Body of pancreas (tissue), 4 donors: ENCODE results near the gene TM4SF20. TPM values are rescaled to one million over a fixed set of nuclear protein-coding genes. Genes with fewer than 3 reads are reported as not detected.

Source experiments
- ATAC-seq: fragments of 150-250 bp; one replicate; pipeline ENCODE4 v1.9.1; 2016
- DNase-seq, 4 donors: peaks; one replicate each; pipeline ENCODE4 v3.0.0-alpha.2; 2019
- H3K27ac ChIP-seq, 4 donors: fragments of 200-600 bp; sonication (generic); 1 replicate in 3 of 4; 2 replicates in 1 of 4; pipeline versions ENCODE4 v1.5.1 to v1.6.1; 2016 to 2019; ENCODE audit warnings: mild to moderate bottlenecking in 1 of 4, mixed read lengths in 1 of 4, moderate library complexity in 1 of 4
- H3K27me3 ChIP-seq, 2 donors: fragments of 200-600 bp; sonication (generic); one replicate each; pipeline ENCODE4 v1.6.0; 2016; ENCODE audit warnings: mild to moderate bottlenecking in 1 of 2
- H3K36me3 ChIP-seq, 2 donors: fragments of 200-600 bp; sonication (generic); replicated peaks in 1 of 2; 2 replicates each; pipeline ENCODE4 v1.5.1; 2016; ENCODE audit warnings: low read depth in 2 of 2; ENCODE audit not compliant: insufficient read depth in 1 of 2
- H3K4me1 ChIP-seq: fragments of 200-600 bp; sonication (generic); one replicate; pipeline ENCODE4 v1.6.0; 2016
- H3K4me3 ChIP-seq, 2 donors: fragments of 200-600 bp; sonication (generic); 1 replicate in 1 of 2; 2 replicates in 1 of 2; pipeline ENCODE4 v1.5.1; 2016 to 2019
- H3K9me3 ChIP-seq, 3 donors: fragments of 200-600 bp; sonication (generic); 1 replicate in 2 of 3; 2 replicates in 1 of 3; pipeline ENCODE4 v1.5.1; 2016
- CTCF ChIP-seq, 7 experiments: fragments of 450-650 bp in 4 of 7; fragments of 200-600 bp in 3 of 7; sonication (generic) in 3 of 7; IDR thresholded peaks; one replicate each; pipeline ENCODE4 v1.5.1; 2016 to 2019; ENCODE audit warnings: antibody characterized with exemption in 7 of 7
- POLR2A ChIP-seq, 3 donors: fragments of 450-650 bp; IDR thresholded peaks; one replicate each; pipeline ENCODE4 v1.6.1; 2016; ENCODE audit warnings: antibody characterized with exemption in 3 of 3, mild to moderate bottlenecking in 2 of 3
- WGBS, 2 donors: methylation state at CpG; one replicate each; pipeline ENCODE4 v1.1.5; 2017; 5-methylcytosine and 5-hydroxymethylcytosine counted together
- intact Hi-C: fragments of 100-400 bp; cut with DNase I; formaldehyde crosslinking; loops from one replicate; pipeline ENCODE4 v1.15.1; 2023
- total RNA-seq, 2 donors: library from RNA; depleted of rRNA; stranded (reverse); fragments of >200 nt; gene quantifications; one replicate each; pipeline ENCODE4 v1.1.0, GENCODE V29; 2016

The TM4SF20 gene
- total RNA-seq, 2 donors from 2014 or later, result not detected

- H3K27ac ChIP-seq, result no peak overlapping the region
- no peaks in the 10 kb centered on the region for H3K36me3 ChIP-seq
- no peaks in the 10 kb centered on the region for H3K27me3 ChIP-seq
- H3K4me3 ChIP-seq, result no peak overlapping the region
- H3K9me3 ChIP-seq, result no peaks in the 10 kb centered on the region
- TF ChIP-seq POLR2A (IDR thresholded peaks at IDR 0.05) (no peak), CTCF (IDR thresholded peaks at IDR 0.05) (no peak)
- peak in 1 of 4 donors; percentile 15 for DNase-seq
- WGBS, 2 donors, result 58 to 61% methylated on average over 9 of the region's 9 CpGs
- no peak for ATAC-seq
- intact Hi-C loops, result no loop called here
- no peaks in the 10 kb centered on the region for H3K4me1 ChIP-seq
Measured at GRCh38 chr2:227376656-227377396, 2.3 kb downstream of the TM4SF20 start.

- Histone ChIP-seq H3K4me1 (no peaks in the 10 kb centered on the region), H3K9me3 (no peaks in the 10 kb centered on the region), H3K4me3 (no peak overlapping the region), H3K36me3 (no peaks in the 10 kb centered on the region), H3K27ac (no peak overlapping the region), H3K27me3 (no peaks in the 10 kb centered on the region)
- ATAC-seq (no peak), DNase-seq (no peak)
- TF ChIP-seq CTCF (IDR thresholded peaks at IDR 0.05) (no peak), POLR2A (IDR thresholded peaks at IDR 0.05) (no peak)
- WGBS, 2 donors, result 66 to 75% methylated on average over 6 of the region's 6 CpGs
- intact Hi-C loops, result no loop called here
Measured at GRCh38 chr2:227374158-227374557, 4.9 kb downstream of the TM4SF20 start.

- 88 to 92% methylated on average over 7 to 10 of the region's 10 CpGs for WGBS, 2 donors
- Histone ChIP-seq H3K9me3 (no peaks in the 10 kb centered on the region), H3K4me3 (no peak overlapping the region), H3K36me3 (no peaks in the 10 kb centered on the region), H3K4me1 (no peaks in the 10 kb centered on the region), H3K27ac (no peak overlapping the region), H3K27me3 (no peaks in the 10 kb centered on the region)
- intact Hi-C loops, result no loop called here
- DNase-seq (no peak), ATAC-seq (no peak)
- TF ChIP-seq CTCF (IDR thresholded peaks at IDR 0.05), result no peak
- no peak for TF ChIP-seq POLR2A (IDR thresholded peaks at IDR 0.05)
Measured at GRCh38 chr2:227373389-227373788, 5.7 kb downstream of the TM4SF20 start.

GRCh38 chr2:227370791-227371312, 8.3 kb downstream of the TM4SF20 start:
- H3K27ac ChIP-seq, result peak overlapping the region in 1 of 4 donors; percentile 51
- 62 to 76% methylated on average over 9 of the region's 9 CpGs for WGBS, 2 donors

More at GRCh38 chr2:227370791-227371312, 8.3 kb downstream of the TM4SF20 start:
- Histone ChIP-seq H3K9me3 (no peaks in the 10 kb centered on the region), H3K4me1 (no peaks in the 10 kb centered on the region), H3K27me3 (no peaks in the 10 kb centered on the region), H3K36me3 (no peaks in the 10 kb centered on the region), H3K4me3 (no peak overlapping the region)
- TF ChIP-seq CTCF (IDR thresholded peaks at IDR 0.05) (no peak), POLR2A (IDR thresholded peaks at IDR 0.05) (no peak)
- DNase-seq (peak in 2 of 4 donors; percentile 9 to 74), ATAC-seq (no peak)
- intact Hi-C loops, result no loop called here
